ENCODE measurements around the gene NBAS. TPM values are rescaled to one million over a fixed set of nuclear protein-coding genes. Genes with fewer than 3 reads are reported as not detected.

The NBAS gene
- total and polyA plus RNA-seq, 2 donors (not counting 3 experiments of a cell fraction or from before 2014, with no cell fraction given) = 29.4 to 43.0 TPM

- no peaks in the 10 kb centered on the region for H4K20me1 ChIP-seq (replicated peaks; ENCODE audit: control insufficient read depth, extremely low read depth, insufficient read depth, low read length)
- H3K36me3 ChIP-seq (ENCODE audit: control insufficient read depth in 2 of 2, extremely low read depth in 1 of 2, insufficient read depth in 2 of 2, low read length in 2 of 2) = no peaks in the 10 kb centered on the region
- H3K4me1 ChIP-seq (ENCODE audit: control insufficient read depth, extremely low read depth, insufficient read depth, low read length) = peaks cover 4% of the 10 kb centered on the region
- no peak for DNase-seq (ENCODE audit: low read depth, low spot score)
- H3K4me3 ChIP-seq (replicated peaks in 1 of 3; ENCODE audit: insufficient read depth in 1 of 3, low read depth in 1 of 3, low read length in 3 of 3) = no peak overlapping the region
- H3K4me2 ChIP-seq (ENCODE audit: insufficient read depth, low read length) = no peak overlapping the region
- FAIRE-seq = no peak
- H3K9ac ChIP-seq (replicated peaks; ENCODE audit: extremely low read depth, insufficient read depth, low read length) = no peak overlapping the region
- ChIA-PET POLR2A (no interaction called here), CTCF (no interaction called here)
- TF ChIP-seq EZH2 (IDR thresholded peaks at IDR 0.05; ENCODE audit: borderline replicate concordance, low read depth, low read length, severe bottlenecking) = no peak
- TF ChIP-seq JUN (IDR thresholded peaks at IDR 0.05; ENCODE audit: borderline replicate concordance, insufficient read depth, insufficient read length, low read depth) = no peak
- no peak for TF ChIP-seq FOS (IDR thresholded peaks at IDR 0.05; ENCODE audit: borderline replicate concordance, insufficient read depth, low read length)
- no peak for TF ChIP-seq POLR2A (IDR thresholded peaks at IDR 0.05; ENCODE audit: low read depth, low read length)
- TF ChIP-seq CTCF (IDR thresholded peaks at IDR 0.05; ENCODE audit: extremely low read depth in 1 of 2, insufficient read depth in 1 of 2, low read depth in 1 of 2, low read length in 2 of 2) = no peak
- TF ChIP-seq MYC (IDR thresholded peaks at IDR 0.05; ENCODE audit: low read depth, low read length) = no peak
- TF ChIP-seq GATA2 (IDR thresholded peaks at IDR 0.05; ENCODE audit: insufficient read depth, insufficient read length, low read depth, low read length) = no peak
- TF ChIP-seq POLR2AphosphoS5 (IDR thresholded peaks at IDR 0.05; ENCODE audit: insufficient read depth, low read depth, low read length) = no peak
- TF ChIP-seq MAX (IDR thresholded peaks at IDR 0.05; ENCODE audit: insufficient read depth, insufficient read length) = no peak
- no peak overlapping the region for H2AFZ ChIP-seq (ENCODE audit: low read depth, low read length)
- H3K27me3 ChIP-seq (ENCODE audit: control insufficient read depth in 2 of 2, insufficient read depth in 2 of 2, low read length in 2 of 2) = no peaks in the 10 kb centered on the region
- dilution Hi-C loops (cut with MboI; ENCODE audit: extremely low pct_ligation_motif_present, low sequenced_read_pairs) = no loop called here
- no peak overlapping the region for H3K27ac ChIP-seq (ENCODE audit: insufficient read depth, low read depth, low read length)
- intact Hi-C loops (cut with micrococcal nuclease) = no loop called here
- no peaks in the 10 kb centered on the region for H3K9me1 ChIP-seq (replicated peaks; ENCODE audit: control insufficient read depth, extremely low read depth, insufficient read depth, low read length)
- no TSS peak for BruUV-seq (replicated peaks)
- H3K79me2 ChIP-seq (ENCODE audit: control insufficient read depth, insufficient read depth, low read length) = no peaks in the 10 kb centered on the region
- H3K9me3 ChIP-seq (replicated peaks; ENCODE audit: control insufficient read depth, insufficient read depth, low read length) = no peaks in the 10 kb centered on the region
Measured at GRCh38 chr2:15145919-15146318, 415.2 kb downstream of the NBAS start.

Measured in endothelial cell of umbilical vein (primary cell).